Endothelial cell of hepatic sinusoid (primary cell): ENCODE measurements around the gene EMP1.

ENCODE experiments used
- in situ Hi-C: cut with HindIII; loops from 2 replicates; pipeline ENCODE4 v1.10.0; 2017; ENCODE audit warnings: low sequenced_read_pairs

EMP1 gene

DNA sequence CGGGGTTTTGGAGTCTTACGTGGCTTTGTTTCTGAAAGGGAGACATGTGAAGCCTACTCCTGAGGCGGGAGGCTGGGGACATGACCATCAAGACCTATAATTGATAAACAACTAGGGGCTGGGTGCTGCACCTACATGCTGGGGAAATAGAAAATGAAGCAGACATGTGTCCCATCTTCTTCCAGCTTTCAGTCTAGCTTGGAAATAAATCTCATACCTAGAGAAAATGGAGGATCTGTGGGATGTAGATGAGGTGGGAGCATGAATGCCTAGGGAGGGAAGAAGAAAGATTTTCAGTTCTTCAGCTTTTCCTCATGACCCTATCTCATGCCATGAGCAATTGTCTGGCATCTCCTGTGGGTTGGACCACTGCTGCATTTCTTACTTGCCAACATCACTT, 22.1 kb downstream of the EMP1 start:
- in situ Hi-C loops, result no loop called here

GRCh38 chr12:13219320-13219719, 22.8 kb downstream of the EMP1 start:
- in situ Hi-C loops, result no loop called here

GRCh38 chr12:13220838-13221237, 24.3 kb downstream of the EMP1 start:
- in situ Hi-C loops, result no loop called here

DNA sequence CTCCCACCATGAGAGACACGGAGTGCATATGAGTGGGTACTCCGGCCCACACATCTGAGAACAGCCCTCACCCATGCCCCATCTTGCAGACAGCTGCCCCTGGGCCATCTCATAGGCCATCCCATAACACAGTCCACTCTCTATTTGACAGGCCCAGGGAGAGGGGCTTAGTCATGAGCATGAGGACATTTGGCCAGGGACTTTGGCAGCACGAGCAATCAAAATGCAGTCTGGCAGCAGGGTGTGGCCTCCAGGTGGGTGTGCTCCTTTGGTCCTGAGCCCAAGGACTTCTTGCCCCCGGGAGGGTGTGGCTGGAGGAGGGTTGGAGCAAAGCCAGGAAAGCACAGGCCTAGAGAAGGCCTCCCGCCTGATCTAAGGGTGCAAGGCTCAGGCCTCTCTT, 25.6 kb downstream of the EMP1 start:
- in situ Hi-C loops, result no loop called here

DNA sequence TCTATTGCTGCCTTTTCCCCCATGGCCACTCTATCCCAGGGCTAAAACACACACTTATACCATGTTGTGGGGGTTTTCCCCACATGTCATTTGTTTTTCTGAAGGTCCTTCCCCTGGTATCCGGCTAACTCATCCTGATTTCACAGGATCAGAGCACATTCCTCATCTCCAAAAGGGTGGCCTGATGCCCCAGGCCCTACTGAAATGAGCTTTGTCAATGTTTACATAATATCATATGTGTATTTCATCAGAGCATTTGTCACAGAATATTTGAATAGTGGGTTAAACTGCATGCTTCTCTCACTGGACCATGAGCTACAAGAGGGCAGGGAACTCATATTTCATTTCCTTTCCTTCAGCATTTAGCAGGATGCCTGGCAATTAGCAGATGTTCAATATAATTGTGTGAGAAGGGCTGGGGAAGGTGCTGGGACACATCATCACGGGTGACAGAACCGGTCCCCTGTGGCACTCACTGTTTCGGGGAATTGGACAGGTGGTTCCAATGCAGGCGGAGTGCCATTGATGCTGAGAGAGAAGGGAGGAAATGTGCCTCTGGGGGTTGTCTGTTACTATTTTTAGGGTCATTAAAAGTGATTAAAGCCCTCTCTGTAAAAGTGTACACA, 26.8 kb downstream of the EMP1 start:
- in situ Hi-C loops, result no loop called here

- in situ Hi-C loops, result no loop called here
Measured at GRCh38 chr12:13223941-13224340, 27.4 kb downstream of the EMP1 start.

DNA sequence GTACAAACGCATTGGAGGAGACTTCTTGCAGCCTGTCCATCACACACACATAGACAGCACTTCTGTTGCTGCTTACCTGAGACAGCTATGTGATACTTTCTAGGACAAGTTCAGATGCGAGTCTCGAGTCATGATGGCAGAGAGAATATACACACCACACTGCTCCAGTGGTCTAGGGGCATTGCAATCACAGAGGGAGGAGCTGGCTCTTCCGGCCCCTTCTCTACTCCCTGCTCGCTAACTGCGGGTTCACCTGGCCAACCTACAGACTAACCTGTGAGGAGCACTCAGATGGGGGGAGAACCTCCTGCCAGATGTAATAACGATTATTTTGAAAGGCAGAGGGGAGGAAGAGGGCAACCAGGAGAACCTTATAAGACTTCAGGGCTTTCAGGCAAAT, 30.7 kb downstream of the EMP1 start:
- in situ Hi-C loops, result no loop called here

GRCh38 chr12:13228579-13228978, 32.1 kb downstream of the EMP1 start:
- in situ Hi-C loops, result no loop called here

DNA sequence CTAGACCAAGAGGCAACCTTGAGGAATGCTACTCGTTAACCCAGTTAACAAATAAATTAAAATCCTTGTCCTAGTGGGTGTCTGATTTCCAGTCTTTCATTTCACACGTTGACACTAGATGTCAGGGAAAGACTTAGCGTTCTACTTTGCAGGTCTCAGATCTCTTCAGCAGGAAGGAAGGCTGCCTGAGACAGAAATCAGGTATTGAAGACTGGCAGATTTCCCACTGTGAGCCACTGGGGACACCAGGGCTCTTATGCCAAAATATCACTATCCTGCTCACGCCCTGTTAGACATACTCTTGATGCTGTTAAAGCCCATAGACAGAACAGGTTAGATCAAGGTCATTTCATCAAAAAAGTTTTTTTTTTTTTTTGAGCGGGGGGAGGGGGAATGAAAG, 33.0 kb downstream of the EMP1 start:
- in situ Hi-C loops, result no loop called here

GRCh38 chr12:13230500-13230899, 34.0 kb downstream of the EMP1 start:
- in situ Hi-C loops, result no loop called here

DNA sequence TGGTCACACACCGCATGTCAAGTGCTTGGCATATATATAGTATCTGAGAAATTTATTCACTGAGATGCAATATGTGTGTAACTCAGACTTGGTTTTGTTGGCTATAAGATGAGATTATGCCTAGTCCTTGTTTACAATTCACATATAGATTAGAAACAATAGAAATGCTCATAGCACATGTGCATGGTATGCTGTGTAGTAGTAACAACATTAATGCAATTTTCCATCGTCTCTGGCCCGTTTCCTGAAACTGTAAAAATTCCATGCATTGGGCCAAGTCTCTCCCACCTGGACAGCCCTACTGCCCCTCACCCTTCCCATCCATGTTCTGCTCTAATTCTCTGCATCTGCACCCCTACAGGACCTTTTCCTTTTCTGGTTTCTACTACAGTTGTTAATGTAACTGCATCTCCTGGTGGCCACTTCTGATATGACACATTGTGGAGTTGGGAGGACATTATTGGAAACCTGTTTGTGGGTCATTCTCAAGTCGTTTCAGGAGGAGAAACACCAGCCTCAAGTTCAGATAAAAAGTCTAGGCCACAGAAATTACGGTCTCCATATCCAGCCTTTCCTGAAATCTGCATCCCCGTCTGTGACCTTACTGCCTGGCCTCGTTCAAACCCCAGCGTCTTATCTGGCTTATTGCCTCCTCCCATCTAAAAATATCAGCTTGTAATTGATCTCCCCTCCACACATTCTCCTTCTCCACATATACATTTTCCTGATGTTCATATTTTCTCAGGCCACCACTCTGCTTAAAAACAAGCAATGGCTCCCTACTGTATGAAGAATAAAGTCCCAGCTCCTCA, 37.5 kb downstream of the EMP1 start:
- in situ Hi-C loops, result no loop called here

DNA sequence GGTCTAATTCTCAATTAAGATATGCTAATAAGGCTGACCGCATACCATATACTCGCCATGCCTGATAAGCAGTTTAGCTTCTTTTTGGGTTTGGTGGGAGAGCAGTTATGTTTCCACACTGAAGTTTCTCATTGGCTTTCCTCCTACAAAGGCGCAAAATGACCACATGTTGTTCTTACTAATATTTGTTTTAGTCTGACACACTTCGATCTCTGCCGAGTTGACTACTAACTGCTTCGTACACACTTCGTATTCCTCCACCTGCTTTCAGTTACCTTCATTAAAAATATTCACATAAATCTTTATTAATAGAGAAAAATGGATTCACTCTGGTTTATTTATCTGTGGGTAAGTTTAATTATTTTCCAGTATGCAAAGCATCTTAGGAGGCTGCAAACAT, 41.7 kb downstream of the EMP1 start:
- in situ Hi-C loops, result no loop called here

- in situ Hi-C loops, result no loop called here
Measured at GRCh38 chr12:13241833-13242488, 45.4 kb downstream of the EMP1 start.

DNA sequence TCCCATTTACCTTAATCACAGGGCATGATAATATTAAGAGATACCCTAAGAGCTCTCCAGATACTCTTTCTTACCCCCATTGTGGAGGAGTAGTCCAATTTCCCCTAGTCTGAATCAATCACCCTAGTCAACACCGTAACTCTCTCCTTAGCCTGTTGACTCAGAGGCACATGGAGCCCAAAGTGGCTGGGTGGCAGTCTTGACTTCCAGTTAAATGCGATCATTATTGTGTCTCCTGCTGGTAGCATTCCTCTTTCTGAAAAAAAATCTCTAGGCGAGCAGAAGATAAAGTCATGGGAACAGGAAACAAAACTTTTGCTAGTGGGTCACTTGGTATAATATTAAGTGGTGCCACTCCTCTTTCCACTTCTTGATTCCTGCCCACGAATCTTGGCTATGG, 46.4 kb downstream of the EMP1 start:
- in situ Hi-C loops, result no loop called here

DNA sequence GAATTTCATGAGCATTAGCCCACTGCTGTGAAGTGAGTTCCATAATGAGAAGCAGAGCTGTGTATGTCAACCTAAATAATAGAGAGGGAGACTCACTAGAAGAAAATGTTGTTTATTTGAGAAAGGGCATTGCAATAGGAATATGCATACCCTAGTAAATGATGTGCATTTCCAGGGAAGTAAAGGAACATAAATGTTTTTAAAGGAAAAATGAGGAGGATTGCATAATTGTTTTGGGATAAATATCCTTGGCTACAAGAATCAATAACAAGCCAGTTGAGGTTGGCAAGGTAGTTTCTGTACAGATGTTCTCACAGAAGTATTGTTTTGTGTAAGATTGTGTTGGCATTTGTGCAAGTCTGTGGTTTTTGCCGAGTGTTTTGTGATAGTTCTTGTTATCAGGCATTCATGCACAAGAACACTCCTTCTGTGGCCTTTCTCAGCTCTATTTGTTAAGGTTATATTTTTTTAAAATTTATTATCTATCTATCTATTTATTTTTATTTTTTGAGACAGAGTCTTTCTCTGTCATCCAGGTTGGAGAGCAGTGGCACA, 47.1 kb downstream of the EMP1 start:
- in situ Hi-C loops, result no loop called here

- in situ Hi-C loops, result no loop called here
Measured at GRCh38 chr12:13247596-13247995, 51.1 kb downstream of the EMP1 start.

DNA sequence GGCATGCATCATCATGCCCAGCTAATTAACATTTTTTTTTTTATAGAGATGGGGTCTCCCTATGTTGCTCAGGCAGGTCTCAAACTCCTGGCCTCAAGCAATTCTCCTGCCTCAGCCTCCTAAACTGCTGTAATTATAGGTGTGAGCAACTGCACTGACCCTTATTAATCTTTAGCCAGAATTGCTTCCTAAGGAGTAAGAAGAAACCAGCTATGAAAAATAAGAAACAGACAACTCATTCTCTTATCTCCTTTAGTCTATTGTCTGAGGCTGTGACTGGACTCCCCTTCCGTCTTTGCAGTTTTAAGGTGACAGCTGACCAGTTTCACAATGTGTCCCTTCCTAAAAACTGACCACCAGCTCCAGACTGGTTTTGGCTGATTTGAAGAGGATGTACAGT, 52.4 kb downstream of the EMP1 start:
- in situ Hi-C loops, result no loop called here

DNA sequence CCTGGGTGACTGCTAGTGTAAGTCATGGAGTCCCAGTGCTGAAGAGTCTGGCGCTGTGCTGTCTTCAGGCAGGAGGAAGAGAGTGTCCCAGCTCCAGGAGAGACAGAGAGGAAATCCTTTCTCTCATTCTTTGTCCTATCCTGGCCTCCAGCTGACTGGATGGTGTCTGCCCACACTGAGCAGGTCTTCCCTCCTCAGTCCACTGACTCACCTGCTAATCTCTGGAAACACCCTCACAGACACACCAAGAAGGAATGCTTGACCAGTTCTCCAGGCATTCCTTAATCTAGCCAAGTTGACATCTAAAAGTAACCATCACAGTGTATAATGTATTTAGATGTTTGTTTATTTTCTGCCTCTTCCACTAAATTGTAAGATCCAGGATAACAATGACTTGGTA, 53.9 kb downstream of the EMP1 start:
- in situ Hi-C loops, result loop anchor here (5.0 kb wide), 1 partner anchor 48 kb away; no protein-coding TSS in a partner anchor

- in situ Hi-C loops, result loop anchor here (5.0 kb wide), 1 partner anchor 49 kb away; no protein-coding TSS in a partner anchor
Measured at GRCh38 chr12:13251521-13251920, 55.0 kb downstream of the EMP1 start.

DNA sequence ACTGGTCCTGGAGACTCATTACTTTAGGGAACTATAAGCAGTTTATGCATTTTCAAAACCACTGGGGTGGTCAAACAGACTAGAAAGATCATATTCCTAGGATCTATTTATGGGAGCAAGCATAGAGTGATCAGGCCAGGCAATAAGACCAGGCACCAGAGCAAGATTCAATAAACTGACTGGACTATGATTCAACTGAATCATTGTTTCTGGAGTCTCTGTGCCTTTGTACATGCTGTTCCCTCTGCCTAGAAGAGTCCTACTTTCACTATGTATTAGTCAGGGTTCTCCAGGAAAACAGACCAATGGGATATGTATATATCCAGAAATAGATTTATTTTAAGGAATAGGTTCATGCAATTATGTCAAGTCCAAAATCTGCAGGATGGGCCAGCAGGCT, 55.5 kb downstream of the EMP1 start:
- in situ Hi-C loops, result loop anchor here (5.0 kb wide), 1 partner anchor 50 kb away; no protein-coding TSS in a partner anchor

DNA sequence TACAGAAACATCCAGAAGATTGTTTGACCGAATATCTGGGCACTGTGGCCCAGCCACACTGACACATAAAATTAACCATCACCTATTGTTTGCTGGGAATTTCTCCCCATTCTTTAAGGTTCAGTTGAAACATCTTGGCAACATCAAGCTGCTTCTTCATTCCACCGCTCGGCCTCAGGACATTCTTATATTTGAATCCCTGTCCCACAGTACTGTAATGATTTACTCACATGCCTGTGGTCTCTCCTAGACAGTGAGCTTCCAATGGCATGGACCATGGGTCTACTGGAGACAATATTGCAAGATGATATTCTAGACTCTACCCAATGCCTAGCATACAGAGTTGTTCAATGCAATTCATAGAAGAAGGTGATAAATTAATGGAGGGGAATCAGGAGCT, 56.1 kb downstream of the EMP1 start:
- in situ Hi-C loops, result loop anchor here (5.0 kb wide), 1 partner anchor 50 kb away; no protein-coding TSS in a partner anchor
